ENCODE results near the gene ITFG1.

- TF ChIP-seq EZH2 (IDR thresholded peaks at IDR 0.05; ENCODE audit: borderline replicate concordance, low read length) (no peak), CTCF (conservative IDR thresholded peaks at IDR 0.05 in 1 of 2, IDR thresholded peaks at IDR 0.05 in 1 of 2; ENCODE audit: extremely low read depth in 1 of 2, insufficient read depth in 1 of 2, low read depth in 1 of 2, low read length in 2 of 2) (no peak)
Measured at GRCh38 chr16:47475786-47476185, 14.9 kb upstream of the ITFG1 start.
